Mesenchymal stem cell (in vitro differentiated cells and primary cell): ENCODE measurements around the gene IFI44.

Experiments
- DNase-seq: peaks from one replicate; pipeline ENCODE4 v3.0.0-alpha.2; 2013
- H2AFZ ChIP-seq: one replicate; pipeline ENCODE4 v1.6.1; 2013; ENCODE audit warnings: low read depth, mild to moderate bottlenecking, control low read depth, inconsistent platforms, low read length, moderate library complexity
- H2AK5ac ChIP-seq: 2 replicates; pipeline ENCODE4 v1.6.1; 2013; ENCODE audit warnings: low read length, moderate library complexity, mild to moderate bottlenecking, inconsistent platforms; ENCODE audit not compliant: severe bottlenecking
- H2BK120ac ChIP-seq: one replicate; pipeline ENCODE4 v1.6.1; 2013; ENCODE audit warnings: low read depth, mild to moderate bottlenecking, inconsistent platforms, low read length, moderate library complexity
- H2BK12ac ChIP-seq, 2 experiments: one replicate each; pipeline ENCODE4 v1.6.1; 2013; ENCODE audit warnings: inconsistent platforms in 2 of 2, low read length in 2 of 2, mild to moderate bottlenecking in 2 of 2, moderate library complexity in 2 of 2, control low read depth in 1 of 2
- H2BK15ac ChIP-seq: one replicate; pipeline ENCODE4 v1.6.1; 2013; ENCODE audit warnings: mild to moderate bottlenecking, low read depth, inconsistent platforms; ENCODE audit not compliant: poor library complexity, severe bottlenecking
- H2BK5ac ChIP-seq: 2 replicates; pipeline ENCODE4 v1.6.1; 2013; ENCODE audit warnings: low read depth, mild to moderate bottlenecking, low read length, control low read depth, inconsistent platforms; ENCODE audit not compliant: poor library complexity, severe bottlenecking
- H3K14ac ChIP-seq, 2 experiments: one replicate each; pipeline ENCODE4 v1.6.1; 2013; ENCODE audit warnings: inconsistent platforms in 2 of 2, low read length in 2 of 2, control low read depth in 1 of 2, mild to moderate bottlenecking in 1 of 2, moderate library complexity in 1 of 2
- H3K18ac ChIP-seq, 2 experiments: one replicate each; pipeline ENCODE4 v1.6.1; 2013; ENCODE audit warnings: inconsistent platforms in 2 of 2, low read length in 2 of 2, control low read depth in 1 of 2, low read depth in 1 of 2, mild to moderate bottlenecking in 1 of 2
- H3K23ac ChIP-seq, 2 experiments: one replicate each; pipeline ENCODE4 v1.6.1; 2013; ENCODE audit warnings: inconsistent platforms in 2 of 2, low read length in 2 of 2, mild to moderate bottlenecking in 2 of 2, moderate library complexity in 2 of 2, control low read depth in 1 of 2
- H3K27ac ChIP-seq: 2 replicates; pipeline ENCODE4 v1.5.1; 2013; ENCODE audit warnings: mild to moderate bottlenecking, moderate library complexity, low read length, control low read depth, inconsistent platforms; ENCODE audit not compliant: poor library complexity, severe bottlenecking
- H3K27me3 ChIP-seq, 2 experiments: 2 replicates each; pipeline versions ENCODE4 v1.6.1 to v1.7.0; 2013; ENCODE audit warnings: low read length in 2 of 2, mild to moderate bottlenecking in 2 of 2, moderate library complexity in 2 of 2, control low read depth in 1 of 2, inconsistent platforms in 1 of 2; ENCODE audit not compliant: control insufficient read depth in 1 of 2, insufficient read depth in 1 of 2
- H3K36me3 ChIP-seq, 2 experiments: 2 replicates each; pipeline versions ENCODE4 v1.6.1 to v1.7.0; 2013; ENCODE audit warnings: low read length in 2 of 2, control low read depth in 1 of 2, inconsistent platforms in 1 of 2, low read depth in 1 of 2, mild to moderate bottlenecking in 1 of 2; ENCODE audit not compliant: insufficient read depth in 2 of 2, control insufficient read depth in 1 of 2
- H3K4ac ChIP-seq, 2 experiments: one replicate each; pipeline ENCODE4 v1.6.1; 2013; ENCODE audit warnings: inconsistent platforms in 2 of 2, low read length in 2 of 2, mild to moderate bottlenecking in 2 of 2, moderate library complexity in 2 of 2, control low read depth in 1 of 2, low read depth in 1 of 2
- H3K4me1 ChIP-seq: 2 replicates; pipeline ENCODE4 v1.6.1; 2013; ENCODE audit warnings: low read depth, low read length, control low read depth; ENCODE audit not compliant: control insufficient read depth, insufficient read depth
- H3K4me2 ChIP-seq: 2 replicates; pipeline ENCODE4 v1.6.1; 2013; ENCODE audit warnings: low read length, mild to moderate bottlenecking, inconsistent platforms; ENCODE audit not compliant: poor library complexity, severe bottlenecking
- H3K4me3 ChIP-seq, 2 experiments: 2 replicates each; pipeline versions ENCODE4 v1.5.1 to v1.7.0; 2013; ENCODE audit warnings: low read length in 2 of 2, mild to moderate bottlenecking in 2 of 2, control low read depth in 1 of 2, low read depth in 1 of 2; ENCODE audit not compliant: insufficient read depth in 1 of 2
- H3K79me1 ChIP-seq: replicated peaks from 2 replicates; pipeline ENCODE4 v1.6.1; 2013; ENCODE audit warnings: mild to moderate bottlenecking, control low read depth, low read length, inconsistent platforms; ENCODE audit not compliant: poor library complexity, severe bottlenecking
- H3K9ac ChIP-seq: 2 replicates; pipeline ENCODE4 v1.7.0; 2013; ENCODE audit warnings: mild to moderate bottlenecking, low read length, moderate library complexity
- H3K9me3 ChIP-seq: 2 replicates; pipeline ENCODE4 v1.7.0; 2013; ENCODE audit warnings: mild to moderate bottlenecking, low read length; ENCODE audit not compliant: control insufficient read depth
- H4K8ac ChIP-seq: one replicate; pipeline ENCODE4 v1.6.1; 2013; ENCODE audit warnings: inconsistent platforms, mild to moderate bottlenecking, low read length, moderate library complexity
- H4K91ac ChIP-seq: one replicate; pipeline ENCODE4 v1.6.1; 2013; ENCODE audit warnings: mild to moderate bottlenecking, low read length, inconsistent platforms
- WGBS: methylation state at CpG from one replicate; pipeline ENCODE4 v1.1.7; 2013; ENCODE audit warnings: mixed read lengths; 5-methylcytosine and 5-hydroxymethylcytosine counted together

IFI44 gene

GRCh38 chr1:78676347-78676982, 26.8 kb downstream of the IFI44 start:
- no peaks in the 10 kb centered on the region for H3K79me1 ChIP-seq
- no peaks in the 10 kb centered on the region for H3K9me3 ChIP-seq
- no peak overlapping the region for H3K23ac ChIP-seq
- no peak overlapping the region for H4K91ac ChIP-seq
- H3K36me3 ChIP-seq, result no peaks in the 10 kb centered on the region
- no peak overlapping the region for H2AFZ ChIP-seq
- H3K4me1 ChIP-seq, result no peaks in the 10 kb centered on the region
- no peak overlapping the region for H3K27ac ChIP-seq
- no peak overlapping the region for H2BK5ac ChIP-seq
- H3K14ac ChIP-seq, result no peak overlapping the region
- no peak overlapping the region for H3K18ac ChIP-seq
- H4K8ac ChIP-seq, result no peak overlapping the region
- H3K4me3 ChIP-seq, result no peak overlapping the region
- H3K4ac ChIP-seq, result no peak overlapping the region
- WGBS, result 58% methylated on average over 2 of the region's 9 CpGs
- H3K4me2 ChIP-seq, result no peak overlapping the region
- H2BK15ac ChIP-seq, result no peak overlapping the region
- H2BK120ac ChIP-seq, result no peak overlapping the region
- DNase-seq, result peak; percentile 64
- H2AK5ac ChIP-seq, result no peak overlapping the region
- peak overlapping the region; percentile 11 for H3K9ac ChIP-seq
- H3K27me3 ChIP-seq, result no peaks in the 10 kb centered on the region
- no peak overlapping the region for H2BK12ac ChIP-seq

GRCh38 chr1:78676993-78677392, 27.4 kb downstream of the IFI44 start:
- no peaks in the 10 kb centered on the region for H3K9me3 ChIP-seq
- no peak overlapping the region for H2BK12ac ChIP-seq
- no peak overlapping the region for H2BK15ac ChIP-seq
- H4K91ac ChIP-seq, result no peak overlapping the region
- H3K23ac ChIP-seq, result no peak overlapping the region
- H3K14ac ChIP-seq, result no peak overlapping the region
- H2BK5ac ChIP-seq, result no peak overlapping the region
- no peaks in the 10 kb centered on the region for H3K36me3 ChIP-seq
- H4K8ac ChIP-seq, result no peak overlapping the region
- H2AFZ ChIP-seq, result no peak overlapping the region
- no peak overlapping the region for H3K18ac ChIP-seq
- no peak overlapping the region for H2BK120ac ChIP-seq
- no peak overlapping the region for H3K27ac ChIP-seq
- no peak overlapping the region for H3K9ac ChIP-seq
- H3K4me3 ChIP-seq, result no peak overlapping the region
- H3K79me1 ChIP-seq, result no peaks in the 10 kb centered on the region
- H3K4me1 ChIP-seq, result no peaks in the 10 kb centered on the region
- no peak overlapping the region for H3K4ac ChIP-seq
- DNase-seq, result no peak
- no peaks in the 10 kb centered on the region for H3K27me3 ChIP-seq
- H3K4me2 ChIP-seq, result no peak overlapping the region
- no peak overlapping the region for H2AK5ac ChIP-seq
- 61% methylated on average over 2 of the region's 3 CpGs for WGBS

DNA sequence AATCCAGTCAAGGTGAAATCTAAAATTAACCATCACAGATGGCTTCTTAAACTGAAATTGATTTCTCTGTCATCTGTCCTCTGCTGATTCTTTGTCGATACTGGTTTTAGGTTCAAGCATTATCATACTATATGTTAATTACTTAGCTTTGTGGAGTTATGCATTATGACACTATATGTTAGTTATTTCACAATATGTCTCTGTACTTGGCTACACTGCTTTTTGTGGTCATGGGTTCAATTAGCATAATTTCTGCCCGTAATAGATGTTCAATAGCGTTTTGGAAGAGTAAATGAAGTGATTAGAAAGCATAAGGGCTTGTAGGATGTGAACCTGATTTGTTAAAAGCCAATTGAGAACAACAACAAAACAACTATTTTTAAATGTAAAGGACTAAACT, 28.2 kb downstream of the IFI44 start:
- DNase-seq, result no peak
- no peak overlapping the region for H3K18ac ChIP-seq
- no peak overlapping the region for H2AK5ac ChIP-seq
- H3K4me1 ChIP-seq, result no peaks in the 10 kb centered on the region
- H3K9ac ChIP-seq, result no peak overlapping the region
- no peak overlapping the region for H2BK15ac ChIP-seq
- no peak overlapping the region for H3K14ac ChIP-seq
- H3K23ac ChIP-seq, result no peak overlapping the region
- H3K9me3 ChIP-seq, result no peaks in the 10 kb centered on the region
- no peak overlapping the region for H4K8ac ChIP-seq
- WGBS, result 100% methylated on average over 1 of the region's 3 CpGs
- H3K4me2 ChIP-seq, result no peak overlapping the region
- H3K36me3 ChIP-seq, result no peaks in the 10 kb centered on the region
- no peak overlapping the region for H3K27ac ChIP-seq
- no peak overlapping the region for H3K4me3 ChIP-seq
- H2BK120ac ChIP-seq, result no peak overlapping the region
- H2BK5ac ChIP-seq, result no peak overlapping the region
- no peak overlapping the region for H2AFZ ChIP-seq
- H3K4ac ChIP-seq, result no peak overlapping the region
- no peak overlapping the region for H2BK12ac ChIP-seq
- no peak overlapping the region for H4K91ac ChIP-seq
- no peaks in the 10 kb centered on the region for H3K27me3 ChIP-seq
- H3K79me1 ChIP-seq, result no peaks in the 10 kb centered on the region

GRCh38 chr1:78678324-78678723, 28.7 kb downstream of the IFI44 start:
- no peak overlapping the region for H3K4me2 ChIP-seq
- H2AFZ ChIP-seq, result no peak overlapping the region
- H3K9ac ChIP-seq, result no peak overlapping the region
- H3K36me3 ChIP-seq, result no peaks in the 10 kb centered on the region
- H3K4me3 ChIP-seq, result no peak overlapping the region
- no peak overlapping the region for H3K23ac ChIP-seq
- H3K4ac ChIP-seq, result no peak overlapping the region
- no peaks in the 10 kb centered on the region for H3K27me3 ChIP-seq
- no peaks in the 10 kb centered on the region for H3K79me1 ChIP-seq
- H2AK5ac ChIP-seq, result no peak overlapping the region
- H4K91ac ChIP-seq, result no peak overlapping the region
- H3K9me3 ChIP-seq, result no peaks in the 10 kb centered on the region
- no peak overlapping the region for H2BK15ac ChIP-seq
- no peak overlapping the region for H2BK120ac ChIP-seq
- no peak overlapping the region for H2BK12ac ChIP-seq
- H3K4me1 ChIP-seq, result no peaks in the 10 kb centered on the region
- no peak for DNase-seq
- H3K18ac ChIP-seq, result no peak overlapping the region
- H3K14ac ChIP-seq, result no peak overlapping the region
- no peak overlapping the region for H2BK5ac ChIP-seq
- H4K8ac ChIP-seq, result no peak overlapping the region
- H3K27ac ChIP-seq, result no peak overlapping the region
